Cardiac muscle cell (in vitro differentiated cells and primary cell): ENCODE results near the gene GDF7. TPM values are rescaled to one million over a fixed set of nuclear protein-coding genes. Genes with fewer than 3 reads are reported as not detected.

Experiments
- DNase-seq, 2 donors: peaks; one replicate each; pipeline versions ENCODE4 v3.0.0 to v3.0.0-alpha.2; 2010 to 2017; ENCODE audit warnings: low read depth in 1 of 2, low spot score in 1 of 2
- H3K27ac ChIP-seq: fragments of 200-600 bp; sonication (generic); 2 replicates; pipeline ENCODE4 v1.5.1; 2016
- H3K27me3 ChIP-seq: fragments of 200-600 bp; sonication (generic); 2 replicates; pipeline ENCODE4 v1.6.0; 2016; ENCODE audit warnings: control low read depth
- H3K36me3 ChIP-seq: fragments of 200-600 bp; sonication (generic); 2 replicates; pipeline ENCODE4 v1.5.1; 2016; ENCODE audit warnings: control low read depth
- H3K4me1 ChIP-seq: fragments of 200-600 bp; sonication (generic); 2 replicates; pipeline ENCODE4 v1.8.1; 2017; ENCODE audit warnings: low read depth, mild to moderate bottlenecking, mixed run types
- H3K4me3 ChIP-seq: fragments of 200-600 bp; sonication (generic); 2 replicates; pipeline ENCODE4 v1.5.1; 2016; ENCODE audit warnings: mild to moderate bottlenecking
- H3K9me3 ChIP-seq: fragments of 200-600 bp; sonication (generic); 2 replicates; pipeline ENCODE4 v1.5.1; 2017; ENCODE audit warnings: low read depth, mild to moderate bottlenecking, control low read depth
- CTCF ChIP-seq: IDR thresholded peaks from 2 replicates; pipeline ENCODE4 v1.5.1; 2012; ENCODE audit warnings: low read depth, mild to moderate bottlenecking, low read length
- polyA plus RNA-seq: library from polyadenylated mRNA; unstranded; fragments of >200 nt; fragmentation: Nextera tagmentation; extraction: Ambion mirVana; gene quantifications from 2 replicates; pipeline ENCODE4 v1.2.1, GENCODE V29; 2016
- total RNA-seq: library from RNA; depleted of rRNA; stranded (reverse); fragments of >200 nt; gene quantifications from 2 replicates; pipeline ENCODE4 v1.2.3, GENCODE V29; 2016

The GDF7 gene
- total and polyA plus RNA-seq, 2 experiments from 2014 or later = 0.09 to 0.15 TPM

- Histone ChIP-seq H3K27ac (no peak overlapping the region), H3K4me1 (peaks cover 8% of the 10 kb centered on the region), H3K27me3 (peaks cover 92% of the 10 kb centered on the region), H3K4me3 (no peak overlapping the region), H3K36me3 (no peaks in the 10 kb centered on the region), H3K9me3 (no peaks in the 10 kb centered on the region)
- DNase-seq = no peak
- no peak for TF ChIP-seq CTCF
Observed at GRCh38 chr2:20662308-20662937, 4.5 kb upstream of the GDF7 start.

- H3K36me3 ChIP-seq = no peaks in the 10 kb centered on the region
- no peak overlapping the region for H3K27ac ChIP-seq
- no peak for TF ChIP-seq CTCF
- no peak for DNase-seq
- no peaks in the 10 kb centered on the region for H3K9me3 ChIP-seq
- no peak overlapping the region for H3K4me3 ChIP-seq
- H3K4me1 ChIP-seq = peaks cover 8% of the 10 kb centered on the region
- peaks cover 95% of the 10 kb centered on the region for H3K27me3 ChIP-seq
Observed at GRCh38 chr2:20663196-20664070, 3.5 kb upstream of the GDF7 start.

- TF ChIP-seq CTCF = no peak
- no peaks in the 10 kb centered on the region for H3K36me3 ChIP-seq
- no peak overlapping the region for H3K27ac ChIP-seq
- peaks cover 97% of the 10 kb centered on the region for H3K27me3 ChIP-seq
- no peak overlapping the region for H3K4me3 ChIP-seq
- H3K4me1 ChIP-seq = peaks cover 8% of the 10 kb centered on the region
- no peaks in the 10 kb centered on the region for H3K9me3 ChIP-seq
- no peak for DNase-seq
Observed at GRCh38 chr2:20664071-20664390, 2.9 kb upstream of the GDF7 start.

GRCh38 chr2:20664431-20665242 lies 2.3 kb upstream of the GDF7 start:
- no peaks in the 10 kb centered on the region for H3K36me3 ChIP-seq
- peaks cover 97% of the 10 kb centered on the region for H3K27me3 ChIP-seq
- H3K9me3 ChIP-seq = no peaks in the 10 kb centered on the region
- peaks cover 8% of the 10 kb centered on the region for H3K4me1 ChIP-seq
- DNase-seq = no peak
- TF ChIP-seq CTCF = no peak
- H3K4me3 ChIP-seq = no peak overlapping the region
- no peak overlapping the region for H3K27ac ChIP-seq

GRCh38 chr2:20665243-20666004 lies 1.5 kb upstream of the GDF7 start:
- DNase-seq = no peak
- TF ChIP-seq CTCF = no peak
- Histone ChIP-seq H3K27me3 (peaks cover 97% of the 10 kb centered on the region), H3K4me1 (peaks cover 8% of the 10 kb centered on the region), H3K9me3 (no peaks in the 10 kb centered on the region), H3K27ac (no peak overlapping the region), H3K36me3 (no peaks in the 10 kb centered on the region), H3K4me3 (peak overlapping the region; percentile 13)
